Measurements from ENCODE around the gene RAMP2. TPM values are rescaled to one million over a fixed set of nuclear protein-coding genes. Genes with fewer than 3 reads are reported as not detected.
"Not testable (repeated sequence)": the region's sequence is repeated elsewhere in the genome, so short reads cannot be mapped to it uniquely, and the experiment has no call there.

The RAMP2 gene
- total RNA-seq, 2 experiments from 2014 or later: not detected

DNA sequence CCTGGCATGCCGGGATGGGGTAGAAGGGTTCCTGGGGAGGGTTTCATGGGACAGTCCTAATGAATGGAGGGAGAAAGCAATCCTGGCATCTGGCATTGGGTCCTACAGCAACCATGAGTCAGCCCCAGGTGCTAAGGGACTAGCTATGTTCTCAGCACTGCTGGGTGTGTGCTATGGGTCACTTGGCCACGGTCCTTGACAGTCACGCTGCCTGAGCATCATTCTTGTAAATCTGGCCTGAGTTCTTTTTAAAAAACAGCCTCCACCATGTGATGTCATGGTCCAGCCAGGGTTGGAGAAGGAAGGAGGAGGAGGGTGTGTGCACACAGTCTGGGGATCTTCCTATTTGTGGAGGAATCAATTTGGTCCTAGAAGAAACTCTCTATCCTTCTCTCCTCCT, 6.2 kb upstream of the RAMP2 start:
- no peaks in the 10 kb centered on the region for H3K4me1 Mint-ChIP-seq (ENCODE audit: low read depth)
- intact Hi-C loops (cut with micrococcal nuclease): no loop called here
- ChIA-PET POLR2A (interaction anchor here (0.8 kb wide), 1 partner anchor 193 kb away, joined by 3 read pairs; no protein-coding TSS in a partner anchor), CTCF (interaction anchor here (2.0 to 3.1 kb wide), 2 partner anchors 8 to 177 kb away, joined by 7 to 9 read pairs; partner anchors contain the start of gene PSMC3IP)
- DNase-seq (no peak), ATAC-seq (no peak)
- H3K27me3 Mint-ChIP-seq: peaks cover 29% of the 10 kb centered on the region
- no peaks in the 10 kb centered on the region for H3K9me3 Mint-ChIP-seq
- no peak overlapping the region for H3K27ac Mint-ChIP-seq
- H3K36me3 Mint-ChIP-seq (ENCODE audit: low read depth): no peaks in the 10 kb centered on the region
- H3K4me3 Mint-ChIP-seq: no peak overlapping the region
- TF ChIP-seq, protein P1, sequence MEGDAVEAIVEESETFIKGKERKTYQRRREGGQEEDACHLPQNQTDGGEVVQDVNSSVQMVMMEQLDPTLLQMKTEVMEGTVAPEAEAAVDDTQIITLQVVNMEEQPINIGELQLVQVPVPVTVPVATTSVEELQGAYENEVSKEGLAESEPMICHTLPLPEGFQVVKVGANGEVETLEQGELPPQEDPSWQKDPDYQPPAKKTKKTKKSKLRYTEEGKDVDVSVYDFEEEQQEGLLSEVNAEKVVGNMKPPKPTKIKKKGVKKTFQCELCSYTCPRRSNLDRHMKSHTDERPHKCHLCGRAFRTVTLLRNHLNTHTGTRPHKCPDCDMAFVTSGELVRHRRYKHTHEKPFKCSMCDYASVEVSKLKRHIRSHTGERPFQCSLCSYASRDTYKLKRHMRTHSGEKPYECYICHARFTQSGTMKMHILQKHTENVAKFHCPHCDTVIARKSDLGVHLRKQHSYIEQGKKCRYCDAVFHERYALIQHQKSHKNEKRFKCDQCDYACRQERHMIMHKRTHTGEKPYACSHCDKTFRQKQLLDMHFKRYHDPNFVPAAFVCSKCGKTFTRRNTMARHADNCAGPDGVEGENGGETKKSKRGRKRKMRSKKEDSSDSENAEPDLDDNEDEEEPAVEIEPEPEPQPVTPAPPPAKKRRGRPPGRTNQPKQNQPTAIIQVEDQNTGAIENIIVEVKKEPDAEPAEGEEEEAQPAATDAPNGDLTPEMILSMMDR (IDR thresholded peaks at IDR 0.05): no peak

DNA sequence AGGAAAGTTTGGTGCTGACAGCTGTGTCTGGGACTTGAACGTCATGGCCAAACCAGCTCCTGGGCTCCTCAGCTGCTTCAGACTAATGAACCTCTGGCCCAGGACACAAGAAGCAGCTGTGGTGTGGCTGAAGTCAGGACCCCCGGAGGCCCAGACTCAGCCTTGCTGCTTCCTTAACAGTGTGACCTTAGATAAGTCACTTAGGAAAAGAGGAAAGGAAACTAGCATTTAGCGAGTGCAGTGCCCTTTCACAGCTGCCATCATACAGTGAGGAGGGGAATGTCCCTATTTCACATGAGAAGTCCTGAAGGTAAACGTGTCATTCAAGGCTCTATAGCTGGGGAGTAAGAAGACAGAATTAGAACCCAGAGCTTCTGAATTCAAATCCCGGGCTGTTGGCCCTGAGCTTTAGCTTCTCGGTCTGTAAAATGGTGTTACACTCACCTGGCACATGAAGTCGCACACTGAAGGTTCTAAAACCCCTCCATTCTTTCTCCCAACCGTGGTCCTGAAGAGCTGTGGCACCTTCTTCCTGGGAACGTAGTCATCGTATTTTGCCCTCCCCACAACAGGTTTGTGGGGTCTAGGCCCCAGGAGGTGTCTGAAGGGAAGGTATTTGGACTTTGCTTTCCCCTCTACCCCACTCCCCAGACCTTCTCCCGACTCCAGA, 910 bp upstream of the RAMP2 start:
- Mint-ChIP-seq H3K9me3 (no peaks in the 10 kb centered on the region), H3K4me3 (no peak overlapping the region), H3K4me1 (ENCODE audit: low read depth) (peaks cover 4% of the 10 kb centered on the region), H3K27ac (no peak overlapping the region), H3K27me3 (peaks cover 52% of the 10 kb centered on the region), H3K36me3 (ENCODE audit: low read depth) (no peaks in the 10 kb centered on the region)
- peak; percentile 41 for ATAC-seq
- intact Hi-C loops (cut with micrococcal nuclease): no loop called here
- CTCF ChIA-PET: interaction anchor here (0.5 to 5.9 kb wide), 11 partner anchors 9 to 573 kb away, joined by 3 to 54 read pairs (median 6); partner anchors contain the start of genes CNTD1, COA3, PSMC3IP and VPS25
- no peak for DNase-seq
- POLR2A ChIA-PET: interaction anchor here (1.6 kb wide), 1 partner anchor 23 kb away, joined by 5 read pairs; no protein-coding TSS in a partner anchor
- TF ChIP-seq, protein P1 (IDR thresholded peaks at IDR 0.05): no peak

DNA sequence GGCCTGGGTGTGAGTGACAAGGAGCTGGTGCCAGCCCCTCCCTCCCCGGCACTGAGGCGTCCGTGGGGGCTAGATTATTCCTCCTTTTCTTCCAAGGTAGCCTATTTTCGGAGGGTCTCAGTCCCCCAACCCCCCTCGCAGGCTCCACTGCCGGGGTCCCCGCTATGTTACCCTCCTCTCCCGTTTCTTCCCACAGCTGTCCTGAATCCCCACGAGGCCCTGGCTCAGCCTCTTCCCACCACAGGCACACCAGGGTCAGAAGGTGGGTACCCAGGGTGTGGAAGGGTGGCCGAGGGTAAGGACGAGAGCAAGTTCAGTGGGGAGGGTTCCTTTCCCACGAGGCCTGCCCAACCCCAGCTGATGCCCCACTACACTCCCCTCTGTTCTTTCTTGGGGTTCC, 611 bp downstream of the RAMP2 start:
- Mint-ChIP-seq H3K4me1 (ENCODE audit: low read depth) (peaks cover 4% of the 10 kb centered on the region), H3K9me3 (no peaks in the 10 kb centered on the region), H3K36me3 (ENCODE audit: low read depth) (no peaks in the 10 kb centered on the region), H3K27me3 (peaks cover 51% of the 10 kb centered on the region), H3K4me3 (no peak overlapping the region), H3K27ac (no peak overlapping the region)
- ChIA-PET POLR2A (interaction anchor here (1.2 kb wide), 1 partner anchor 35 kb away, joined by 3 read pairs; no protein-coding TSS in a partner anchor), CTCF (interaction anchor here (0.9 to 5.9 kb wide), 8 partner anchors 11 to 183 kb away, joined by 4 to 54 read pairs (median 6); partner anchors contain the start of genes COA3 and VPS25)
- TF ChIP-seq, protein P1 (IDR thresholded peaks at IDR 0.05): no peak
- DNase-seq (no peak), ATAC-seq (no peak)
- intact Hi-C loops (cut with micrococcal nuclease): loop anchor here (2.0 kb wide), 2 partner anchors 41 to 183 kb away; no protein-coding TSS in a partner anchor

DNA sequence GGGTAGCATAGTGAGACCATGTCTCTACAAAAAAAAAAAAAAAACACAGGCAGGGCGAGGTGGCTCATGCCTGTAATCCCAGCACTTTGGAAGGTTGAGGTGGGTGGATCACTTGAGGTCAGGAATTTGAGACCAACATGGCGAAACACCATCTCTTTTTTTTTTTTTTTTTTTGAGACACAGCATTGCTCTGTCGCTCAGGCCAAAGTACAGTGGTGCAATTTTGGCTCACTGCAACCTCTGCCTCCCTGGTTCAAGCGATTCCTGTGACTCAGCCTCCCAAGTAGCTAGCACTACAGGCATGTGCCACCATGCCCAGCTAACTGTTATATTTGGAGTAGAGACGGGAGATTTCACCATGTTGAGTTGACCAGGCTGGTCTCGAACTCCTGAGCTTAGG, 5.1 kb downstream of the RAMP2 start:
- ChIA-PET POLR2A (interaction anchor here (0.5 kb wide), 1 partner anchor 859 kb away, joined by 3 read pairs; no protein-coding TSS in a partner anchor), CTCF (interaction anchor here (1.9 kb wide), 1 partner anchor 188 kb away, joined by 6 read pairs; no protein-coding TSS in a partner anchor)
- no peaks in the 10 kb centered on the region for H3K9me3 Mint-ChIP-seq
- H3K36me3 Mint-ChIP-seq (ENCODE audit: low read depth): no peaks in the 10 kb centered on the region
- no peaks in the 10 kb centered on the region for H3K4me1 Mint-ChIP-seq (ENCODE audit: low read depth)
- DNase-seq (no peak), ATAC-seq (no peak)
- TF ChIP-seq, protein P1 (IDR thresholded peaks at IDR 0.05): no peak
- H3K27me3 Mint-ChIP-seq: peaks cover 34% of the 10 kb centered on the region
- H3K27ac Mint-ChIP-seq: no peak overlapping the region
- no peak overlapping the region for H3K4me3 Mint-ChIP-seq
- intact Hi-C loops (cut with micrococcal nuclease): no loop called here

DNA sequence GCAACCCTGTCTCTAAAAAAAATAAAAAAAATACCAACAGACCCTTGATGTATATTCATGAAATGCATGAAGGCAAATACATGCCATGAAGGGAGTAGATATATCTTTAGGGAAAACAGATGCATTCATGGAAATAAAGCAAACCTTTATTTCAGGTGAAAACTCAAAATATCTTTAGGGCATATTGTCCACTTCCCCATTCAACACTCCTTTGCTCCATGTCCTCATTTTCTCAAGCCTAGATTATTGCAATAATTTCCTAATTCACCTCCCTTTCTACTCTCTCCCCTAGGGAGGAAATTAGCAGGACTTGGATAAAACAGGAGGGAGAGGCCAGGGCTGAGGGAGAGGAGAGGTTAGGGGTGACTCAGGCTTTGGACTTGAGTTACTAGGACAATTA, 6.5 kb downstream of the RAMP2 start:
- ChIA-PET POLR2A (no interaction called here), CTCF (interaction anchor here (1.0 to 1.2 kb wide), 2 partner anchors 162 to 189 kb away, joined by 4 to 5 read pairs; partner anchors contain the start of gene PSMC3IP)
- no peaks in the 10 kb centered on the region for H3K9me3 Mint-ChIP-seq
- intact Hi-C loops (cut with micrococcal nuclease): no loop called here
- no peak overlapping the region for H3K27ac Mint-ChIP-seq
- H3K4me1 Mint-ChIP-seq (ENCODE audit: low read depth): peaks cover 6% of the 10 kb centered on the region
- TF ChIP-seq, protein P1 (IDR thresholded peaks at IDR 0.05): no peak
- no peak for ATAC-seq
- no peak for DNase-seq
- peaks cover 2% of the 10 kb centered on the region for H3K36me3 Mint-ChIP-seq (ENCODE audit: low read depth)
- no peak overlapping the region for H3K4me3 Mint-ChIP-seq
- peaks cover 22% of the 10 kb centered on the region for H3K27me3 Mint-ChIP-seq

DNA sequence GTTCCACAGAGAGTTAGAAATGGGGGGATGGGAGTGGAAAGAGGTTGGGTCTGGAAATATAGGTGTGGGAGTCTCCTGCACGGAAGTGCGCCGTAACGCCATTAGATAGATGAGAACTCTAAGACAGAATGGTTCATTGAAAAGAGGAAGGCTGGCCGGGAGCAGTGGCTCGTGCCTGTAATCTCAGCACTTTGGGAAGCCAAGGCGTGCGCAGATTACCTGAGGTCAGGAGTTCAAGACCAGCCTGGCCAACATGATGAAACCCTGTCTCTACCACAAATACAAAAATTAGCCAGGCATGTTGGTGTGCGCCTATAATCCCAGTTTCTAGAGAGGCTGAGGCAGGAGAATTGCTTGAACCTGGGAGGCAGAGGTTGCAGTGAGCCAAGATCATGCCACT, 7.0 kb downstream of the RAMP2 start:
- ATAC-seq; POLR2A ChIA-PET; intact Hi-C loops (cut with micrococcal nuclease); H3K4me3 Mint-ChIP-seq; DNase-seq; H3K27ac Mint-ChIP-seq; H3K9me3 Mint-ChIP-seq; H3K36me3 Mint-ChIP-seq (ENCODE audit: low read depth); H3K4me1 Mint-ChIP-seq (ENCODE audit: low read depth): not testable (repeated sequence)
- CTCF ChIA-PET: interaction anchor here (1.2 kb wide), 1 partner anchor 190 kb away, joined by 5 read pairs; the partner anchor contains the start of gene PSMC3IP
- peaks cover 17% of the 10 kb centered on the region for H3K27me3 Mint-ChIP-seq

DNA sequence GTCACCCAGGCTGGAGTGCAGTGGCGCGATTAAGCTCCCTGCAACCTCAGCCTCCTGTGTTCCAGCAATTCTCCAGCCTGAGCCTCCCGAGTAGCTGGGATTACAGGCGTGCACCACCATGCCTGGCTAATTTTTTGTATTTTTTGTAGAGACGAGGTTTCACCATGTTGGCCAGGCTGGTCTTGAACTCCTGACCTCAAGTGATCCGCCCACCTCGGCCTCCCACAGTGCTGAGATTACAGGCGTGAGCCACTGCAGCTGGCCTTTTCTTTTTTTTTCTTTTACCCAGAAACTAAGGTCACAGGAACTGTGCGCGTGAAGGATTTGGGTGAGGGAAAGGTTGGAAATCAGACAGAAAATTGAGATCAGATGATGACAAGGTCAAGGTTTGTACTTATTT, 8.9 kb downstream of the RAMP2 start:
- intact Hi-C loops (cut with micrococcal nuclease); H3K27me3 Mint-ChIP-seq: not testable (repeated sequence)
- CTCF ChIA-PET: interaction anchor here (0.7 to 2.9 kb wide), 2 partner anchors 170 to 191 kb away, joined by 3 to 7 read pairs; no protein-coding TSS in a partner anchor

More for the DNA sequence above, 8.9 kb downstream of the RAMP2 start:
- H3K9me3 Mint-ChIP-seq, ATAC-seq, DNase-seq, POLR2A ChIA-PET, H3K4me3 Mint-ChIP-seq, H3K27ac Mint-ChIP-seq: not testable (repeated sequence)
- peaks cover 15% of the 10 kb centered on the region for H3K36me3 Mint-ChIP-seq (ENCODE audit: low read depth)
- H3K4me1 Mint-ChIP-seq (ENCODE audit: low read depth): peaks cover 18% of the 10 kb centered on the region
